Activated CD4-positive, alpha-beta T cell treated with anti-CD3 and anti-CD28 coated beads, Interleukin-2, amount 50 U/mL, for 4 hours (primary cell): ENCODE results near the gene TNKS2.
"Not testable (repeated sequence)": the region's sequence is repeated elsewhere in the genome, so short reads cannot be mapped to it uniquely, and the experiment has no call there.

ENCODE experiments used
- DNase-seq, 2 experiments: peaks; one replicate each; pipeline ENCODE4 v3.0.0-alpha.2; 2020

The TNKS2 gene

DNA sequence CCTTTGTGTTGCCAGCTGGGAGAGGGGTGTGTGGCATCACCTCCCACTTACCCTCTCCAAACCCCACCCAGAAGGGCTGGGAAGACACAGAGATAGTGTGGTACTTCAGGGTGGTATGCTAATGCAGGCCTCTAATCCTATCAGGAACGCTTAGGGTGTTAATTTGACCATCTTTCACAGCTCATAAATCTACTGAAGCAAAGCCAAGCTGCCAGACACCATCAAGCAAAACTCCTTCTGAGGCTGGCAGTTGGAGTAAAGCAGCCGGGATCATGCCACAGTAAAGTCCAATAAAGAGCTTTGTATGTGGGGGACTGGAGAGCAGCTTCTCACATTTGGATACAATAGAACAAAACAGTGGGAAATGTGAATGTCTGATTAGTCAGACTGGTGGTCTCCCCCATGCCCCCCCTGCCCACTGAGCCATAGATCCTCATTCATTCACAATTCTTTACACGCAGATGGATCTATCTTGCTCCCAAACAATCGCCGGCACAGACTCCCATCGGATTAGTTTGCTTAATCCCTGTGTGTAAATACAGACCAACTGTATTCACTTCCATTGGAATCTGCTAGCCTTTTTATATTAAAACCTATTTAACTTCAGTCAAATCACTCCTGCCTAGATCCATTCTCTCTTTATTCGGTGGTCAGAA is 81.4 kb downstream of the TNKS2 start:
- no peak for DNase-seq

DNA sequence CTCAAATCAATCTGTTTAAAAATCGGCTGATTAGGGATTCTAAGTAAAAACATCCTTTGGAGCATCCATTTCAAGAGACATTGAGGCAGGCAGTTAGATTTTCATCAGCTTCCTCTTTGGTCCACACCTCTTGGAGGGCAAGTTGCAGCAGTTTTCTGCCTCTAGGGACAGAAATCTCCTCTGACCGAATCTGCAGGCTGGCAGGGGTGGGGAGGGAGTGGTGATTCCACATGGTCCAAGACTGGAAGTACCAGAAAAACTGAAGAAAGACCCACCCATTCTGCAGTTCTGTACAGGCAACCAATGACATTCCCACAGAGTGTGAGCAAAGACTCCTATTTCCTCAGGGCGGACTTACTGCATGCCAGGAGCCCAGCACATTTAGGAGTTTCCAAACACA is 82.1 kb downstream of the TNKS2 start:
- DNase-seq = no peak

- DNase-seq = no peak
These were observed 85.6 kb downstream of the TNKS2 start for GRCh38 chr10:91883549-91884444.

GRCh38 chr10:91884536-91884935 is 86.3 kb downstream of the TNKS2 start:
- no peak for DNase-seq

- DNase-seq = no peak
These were observed 87.3 kb downstream of the TNKS2 start for GRCh38 chr10:91885362-91886079.

- DNase-seq = no peak
These were observed 88.7 kb downstream of the TNKS2 start for GRCh38 chr10:91886954-91887271.

DNA sequence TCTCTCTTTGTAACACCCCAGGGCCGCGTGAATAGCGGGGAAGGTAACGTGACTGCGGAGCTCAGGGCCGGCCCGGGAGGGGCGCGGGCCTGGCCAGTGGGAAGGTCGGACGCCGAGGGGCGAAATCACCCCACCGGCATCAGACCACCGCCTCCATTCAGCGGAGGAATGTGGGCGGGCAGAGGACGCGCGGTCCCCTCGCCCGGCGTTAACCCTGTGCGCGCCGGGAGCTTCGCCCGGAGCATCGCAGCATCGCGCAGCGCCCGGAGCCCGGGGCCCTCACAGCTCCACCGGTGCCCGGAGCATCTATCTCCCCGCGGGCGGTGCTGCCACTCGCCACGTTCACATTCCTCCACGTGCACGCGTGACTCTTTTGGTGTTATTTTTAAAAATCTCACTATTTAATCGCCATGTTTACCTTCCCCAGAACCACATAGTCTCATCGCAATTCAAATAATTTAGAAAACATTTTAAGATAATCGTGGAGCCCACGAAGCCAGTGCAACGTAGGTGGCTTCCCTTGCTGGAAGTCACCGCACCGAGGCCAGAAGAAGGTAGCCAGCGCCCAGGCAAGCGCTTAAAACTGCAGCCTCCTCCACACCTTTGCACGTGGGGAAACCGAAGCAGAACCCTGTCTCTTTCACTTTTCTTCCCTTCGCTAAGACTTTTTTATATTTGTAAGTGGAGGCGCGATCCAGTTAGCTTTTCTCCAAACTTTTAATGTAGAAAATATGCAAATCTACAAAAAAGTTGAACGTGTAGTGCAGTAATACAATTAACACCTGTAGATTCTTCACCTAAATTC is 89.2 kb downstream of the TNKS2 start:
- DNase-seq = peak; percentile 3 to 8

GRCh38 chr10:91891125-91892001 is 93.1 kb downstream of the TNKS2 start:
- DNase-seq = no peak

GRCh38 chr10:91893051-91893450 is 94.8 kb downstream of the TNKS2 start:
- no peak for DNase-seq

DNA sequence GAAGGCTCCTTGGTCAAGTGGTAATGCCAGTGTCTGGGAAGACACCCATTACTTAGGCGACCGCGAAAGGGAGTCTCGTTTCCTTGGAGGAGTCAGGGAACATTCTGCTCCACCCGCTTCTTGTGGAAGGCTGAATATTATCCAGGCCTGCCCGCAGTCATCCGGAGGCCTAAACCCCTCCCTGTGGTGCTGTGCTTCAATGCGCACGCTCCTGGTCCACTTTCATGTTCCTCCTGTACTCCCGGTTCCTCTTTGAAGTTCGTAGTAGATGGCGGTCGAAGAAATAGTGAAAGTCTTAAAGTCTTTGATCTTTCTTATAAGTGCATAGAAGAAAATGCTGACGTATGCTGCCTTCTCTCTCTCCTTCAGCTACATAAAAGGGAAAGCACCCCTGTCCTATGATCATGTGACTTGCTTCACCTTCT is 96.0 kb downstream of the TNKS2 start:
- not testable (repeated sequence) for DNase-seq

DNA sequence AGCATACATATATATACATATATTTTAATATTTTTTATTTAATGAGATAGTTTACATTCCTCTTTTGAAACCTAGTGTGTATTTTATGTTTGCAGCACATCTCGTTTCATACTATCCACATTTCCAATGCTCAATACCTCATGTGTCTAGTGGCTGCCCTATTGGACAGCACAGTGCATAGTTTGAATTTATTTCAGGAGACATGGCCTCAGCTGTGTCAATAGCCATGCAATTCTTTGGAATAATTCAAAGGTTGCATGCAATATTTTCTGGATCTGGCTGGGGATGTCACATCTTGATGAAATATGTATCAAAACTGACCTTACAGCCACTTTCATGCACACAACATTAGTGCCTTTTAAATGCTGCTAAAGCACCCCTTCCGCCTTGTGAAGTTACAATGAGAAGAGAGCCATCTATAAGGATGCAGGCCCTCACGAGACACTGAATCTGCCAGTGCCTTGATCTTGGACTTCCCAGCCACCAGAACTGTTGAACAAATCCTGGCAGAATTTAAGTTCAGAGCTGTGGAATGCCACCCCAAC is 98.1 kb downstream of the TNKS2 start:
- no peak for DNase-seq

GRCh38 chr10:91897421-91897820 is 99.2 kb downstream of the TNKS2 start:
- DNase-seq = no peak

GRCh38 chr10:91901784-91902677 is 103.8 kb downstream of the TNKS2 start:
- DNase-seq = peak; percentile 52 to 53

GRCh38 chr10:91907033-91907594 is 108.9 kb downstream of the TNKS2 start:
- DNase-seq = no peak

GRCh38 chr10:91907914-91908336 is 109.7 kb downstream of the TNKS2 start:
- DNase-seq = no peak

- DNase-seq = peak; percentile 59 to 64
These were observed 110.3 kb downstream of the TNKS2 start for GRCh38 chr10:91908337-91909116.

GRCh38 chr10:91909117-91909677 is 111.0 kb downstream of the TNKS2 start, which contains the start of gene FGFBP3:
Gene FGFBP3 (minus strand): TSS chr10:91909486. CDS start chr10:91908969, 517 bp downstream.
- peak; percentile 8 to 33 for DNase-seq

- no peak for DNase-seq
These were observed 112.2 kb downstream of the TNKS2 start for GRCh38 chr10:91910467-91910866.
